Measurements from ENCODE around the gene PRTG.
"Not testable (repeated sequence)": the region's sequence is repeated elsewhere in the genome, so short reads cannot be mapped to it uniquely, and the experiment has no call there.

PRTG gene

GRCh38 chr15:55700876-55701275, 42.1 kb downstream of the PRTG start:
- TF ChIP-seq, protein P1, sequence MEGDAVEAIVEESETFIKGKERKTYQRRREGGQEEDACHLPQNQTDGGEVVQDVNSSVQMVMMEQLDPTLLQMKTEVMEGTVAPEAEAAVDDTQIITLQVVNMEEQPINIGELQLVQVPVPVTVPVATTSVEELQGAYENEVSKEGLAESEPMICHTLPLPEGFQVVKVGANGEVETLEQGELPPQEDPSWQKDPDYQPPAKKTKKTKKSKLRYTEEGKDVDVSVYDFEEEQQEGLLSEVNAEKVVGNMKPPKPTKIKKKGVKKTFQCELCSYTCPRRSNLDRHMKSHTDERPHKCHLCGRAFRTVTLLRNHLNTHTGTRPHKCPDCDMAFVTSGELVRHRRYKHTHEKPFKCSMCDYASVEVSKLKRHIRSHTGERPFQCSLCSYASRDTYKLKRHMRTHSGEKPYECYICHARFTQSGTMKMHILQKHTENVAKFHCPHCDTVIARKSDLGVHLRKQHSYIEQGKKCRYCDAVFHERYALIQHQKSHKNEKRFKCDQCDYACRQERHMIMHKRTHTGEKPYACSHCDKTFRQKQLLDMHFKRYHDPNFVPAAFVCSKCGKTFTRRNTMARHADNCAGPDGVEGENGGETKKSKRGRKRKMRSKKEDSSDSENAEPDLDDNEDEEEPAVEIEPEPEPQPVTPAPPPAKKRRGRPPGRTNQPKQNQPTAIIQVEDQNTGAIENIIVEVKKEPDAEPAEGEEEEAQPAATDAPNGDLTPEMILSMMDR (IDR thresholded peaks at IDR 0.05), result no peak
- no peak overlapping the region for H3K4me3 ChIP-seq
- H3K27ac ChIP-seq, result no peak overlapping the region
- no peak for DNase-seq (ENCODE audit: low spot score)

GRCh38 chr15:55698653-55699052, 44.3 kb downstream of the PRTG start:
- Histone ChIP-seq H3K4me3 (no peak overlapping the region), H3K27ac (no peak overlapping the region)
- TF ChIP-seq, protein P1 (IDR thresholded peaks at IDR 0.05), result no peak
- DNase-seq (ENCODE audit: low spot score), result no peak

DNA sequence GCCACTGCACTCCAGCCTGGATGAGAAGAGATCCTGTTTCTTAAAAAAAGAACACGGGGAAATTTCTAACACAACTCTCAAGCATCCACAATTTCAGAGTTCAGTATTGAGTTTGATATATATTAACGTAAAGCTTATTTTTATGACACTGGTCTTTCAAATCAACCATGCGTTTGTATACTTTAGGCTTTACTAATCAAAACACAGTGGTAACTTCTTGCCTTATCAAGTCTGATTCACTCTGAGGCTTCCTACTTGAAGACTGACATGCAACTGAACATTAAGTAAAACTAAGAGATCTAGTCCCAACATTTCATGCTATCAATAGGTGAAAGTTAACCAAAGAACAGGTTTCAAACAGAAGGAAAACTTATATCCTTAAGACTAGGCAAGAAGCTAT, 46.7 kb downstream of the PRTG start:
- no peak overlapping the region for H3K4me3 ChIP-seq
- H3K27ac ChIP-seq, result no peak overlapping the region
- TF ChIP-seq, protein P1 (IDR thresholded peaks at IDR 0.05), result no peak
- no peak for DNase-seq (ENCODE audit: low spot score)

- DNase-seq (ENCODE audit: low spot score), result no peak
- TF ChIP-seq, protein P1 (IDR thresholded peaks at IDR 0.05), result no peak
- H3K4me3 ChIP-seq, result no peak overlapping the region
- H3K27ac ChIP-seq, result no peak overlapping the region
Measured at GRCh38 chr15:55695432-55695831, 47.5 kb downstream of the PRTG start.

- TF ChIP-seq, protein P1 (IDR thresholded peaks at IDR 0.05), result no peak
- no peak for DNase-seq (ENCODE audit: low spot score)
- Histone ChIP-seq H3K27ac (no peak overlapping the region), H3K4me3 (no peak overlapping the region)
Measured at GRCh38 chr15:55694652-55695150, 48.3 kb downstream of the PRTG start.

DNA sequence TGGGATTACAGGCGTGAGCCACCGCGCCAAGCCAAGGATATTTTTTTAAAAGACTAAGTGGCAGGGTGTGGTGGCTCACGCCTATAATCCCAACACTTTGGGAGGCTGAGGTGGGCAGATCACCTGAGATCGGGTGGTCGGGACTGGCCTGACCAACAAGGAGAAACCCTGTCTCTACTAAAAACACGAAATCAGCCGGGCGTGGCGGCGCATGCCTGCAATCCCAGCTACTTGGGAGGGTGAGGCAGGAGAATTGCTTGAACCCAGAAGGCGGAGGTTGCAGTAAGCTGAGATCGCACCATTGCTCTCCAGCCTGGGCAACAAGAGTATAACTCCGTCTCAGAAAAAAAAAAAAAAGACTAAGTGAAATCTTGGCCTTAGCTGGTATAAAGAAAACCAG, 49.8 kb downstream of the PRTG start:
- not testable (repeated sequence) for DNase-seq (ENCODE audit: low spot score)

DNA sequence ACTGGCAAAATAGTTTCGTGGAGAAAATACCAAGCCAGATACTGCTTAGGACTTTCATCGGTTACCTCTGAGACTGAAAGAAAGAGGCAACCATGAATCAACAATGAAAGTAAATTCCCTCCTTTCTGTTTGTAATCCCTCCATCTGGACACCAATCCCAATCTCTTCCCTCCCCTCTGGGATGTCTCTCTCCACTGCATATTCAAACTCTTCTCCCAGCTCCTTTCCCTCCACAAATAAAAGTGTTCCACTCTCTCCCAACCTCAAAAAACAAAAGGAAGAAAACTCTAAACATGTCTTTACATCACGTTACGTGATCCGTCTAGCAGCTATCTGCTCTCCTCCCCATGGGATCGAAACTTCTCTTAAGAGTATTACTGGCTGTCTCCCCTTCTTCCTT, 55.2 kb downstream of the PRTG start:
- H3K27ac ChIP-seq, result no peak overlapping the region
- no peak for DNase-seq (ENCODE audit: low spot score)
- no peak overlapping the region for H3K4me3 ChIP-seq
- TF ChIP-seq, protein P1 (IDR thresholded peaks at IDR 0.05), result no peak

More for the DNA sequence above, 49.8 kb downstream of the PRTG start:
- H3K27ac ChIP-seq, H3K4me3 ChIP-seq: not testable (repeated sequence)

- DNase-seq (ENCODE audit: low spot score), result no peak
- no peak overlapping the region for H3K27ac ChIP-seq
- H3K4me3 ChIP-seq, result no peak overlapping the region
- TF ChIP-seq, protein P1 (IDR thresholded peaks at IDR 0.05), result no peak
Measured at GRCh38 chr15:55685286-55685685, 57.7 kb downstream of the PRTG start.

Measured in coronary artery (tissue), 2 donors.